ENCODE measurements around the gene PSMD9.

PSMD9 gene

GRCh38 chr12:121942145-121942718 lies 53.6 kb downstream of the PSMD9 start:
- TF ChIP-seq, protein P1, sequence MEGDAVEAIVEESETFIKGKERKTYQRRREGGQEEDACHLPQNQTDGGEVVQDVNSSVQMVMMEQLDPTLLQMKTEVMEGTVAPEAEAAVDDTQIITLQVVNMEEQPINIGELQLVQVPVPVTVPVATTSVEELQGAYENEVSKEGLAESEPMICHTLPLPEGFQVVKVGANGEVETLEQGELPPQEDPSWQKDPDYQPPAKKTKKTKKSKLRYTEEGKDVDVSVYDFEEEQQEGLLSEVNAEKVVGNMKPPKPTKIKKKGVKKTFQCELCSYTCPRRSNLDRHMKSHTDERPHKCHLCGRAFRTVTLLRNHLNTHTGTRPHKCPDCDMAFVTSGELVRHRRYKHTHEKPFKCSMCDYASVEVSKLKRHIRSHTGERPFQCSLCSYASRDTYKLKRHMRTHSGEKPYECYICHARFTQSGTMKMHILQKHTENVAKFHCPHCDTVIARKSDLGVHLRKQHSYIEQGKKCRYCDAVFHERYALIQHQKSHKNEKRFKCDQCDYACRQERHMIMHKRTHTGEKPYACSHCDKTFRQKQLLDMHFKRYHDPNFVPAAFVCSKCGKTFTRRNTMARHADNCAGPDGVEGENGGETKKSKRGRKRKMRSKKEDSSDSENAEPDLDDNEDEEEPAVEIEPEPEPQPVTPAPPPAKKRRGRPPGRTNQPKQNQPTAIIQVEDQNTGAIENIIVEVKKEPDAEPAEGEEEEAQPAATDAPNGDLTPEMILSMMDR (IDR thresholded peaks at IDR 0.05; ENCODE audit: low read depth, low read length): no peak
- Histone ChIP-seq H3K27me3 (ENCODE audit: insufficient read depth, low read depth, severe bottlenecking) (no peaks in the 10 kb centered on the region), H3K27ac (no peak overlapping the region), H3K4me3 (ENCODE audit: low read depth, low read length) (no peak overlapping the region), H3K36me3 (no peaks in the 10 kb centered on the region), H3K9me3 (ENCODE audit: severe bottlenecking) (peaks cover 2% of the 10 kb centered on the region)
- no peak for DNase-seq

DNA sequence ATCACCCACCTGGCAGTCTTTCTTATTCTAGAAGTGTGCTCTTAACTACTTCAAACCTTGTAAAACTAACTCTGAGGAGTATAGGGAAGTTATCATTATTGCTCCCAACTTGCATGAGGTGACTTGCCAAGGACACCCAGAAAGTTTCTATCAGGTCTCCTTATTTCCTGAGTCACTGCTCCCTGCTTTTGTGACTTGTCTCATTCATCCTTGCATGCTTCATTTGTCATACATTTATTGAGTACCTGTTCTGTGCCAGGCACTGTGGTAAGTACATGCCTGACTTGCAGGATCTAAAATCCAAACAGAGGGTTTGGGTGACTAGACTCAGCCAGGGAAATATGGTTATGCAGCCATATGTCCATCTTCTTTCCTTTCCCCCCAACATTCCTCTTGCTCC lies 55.3 kb downstream of the PSMD9 start:
- H3K27me3 ChIP-seq (ENCODE audit: insufficient read depth, low read depth, severe bottlenecking): no peaks in the 10 kb centered on the region
- H3K27ac ChIP-seq: no peak overlapping the region
- no peaks in the 10 kb centered on the region for H3K36me3 ChIP-seq
- TF ChIP-seq, protein P1 (IDR thresholded peaks at IDR 0.05; ENCODE audit: low read depth, low read length): no peak
- no peaks in the 10 kb centered on the region for H3K9me3 ChIP-seq (ENCODE audit: severe bottlenecking)
- no peak overlapping the region for H3K4me3 ChIP-seq (ENCODE audit: low read depth, low read length)
- DNase-seq: no peak

DNA sequence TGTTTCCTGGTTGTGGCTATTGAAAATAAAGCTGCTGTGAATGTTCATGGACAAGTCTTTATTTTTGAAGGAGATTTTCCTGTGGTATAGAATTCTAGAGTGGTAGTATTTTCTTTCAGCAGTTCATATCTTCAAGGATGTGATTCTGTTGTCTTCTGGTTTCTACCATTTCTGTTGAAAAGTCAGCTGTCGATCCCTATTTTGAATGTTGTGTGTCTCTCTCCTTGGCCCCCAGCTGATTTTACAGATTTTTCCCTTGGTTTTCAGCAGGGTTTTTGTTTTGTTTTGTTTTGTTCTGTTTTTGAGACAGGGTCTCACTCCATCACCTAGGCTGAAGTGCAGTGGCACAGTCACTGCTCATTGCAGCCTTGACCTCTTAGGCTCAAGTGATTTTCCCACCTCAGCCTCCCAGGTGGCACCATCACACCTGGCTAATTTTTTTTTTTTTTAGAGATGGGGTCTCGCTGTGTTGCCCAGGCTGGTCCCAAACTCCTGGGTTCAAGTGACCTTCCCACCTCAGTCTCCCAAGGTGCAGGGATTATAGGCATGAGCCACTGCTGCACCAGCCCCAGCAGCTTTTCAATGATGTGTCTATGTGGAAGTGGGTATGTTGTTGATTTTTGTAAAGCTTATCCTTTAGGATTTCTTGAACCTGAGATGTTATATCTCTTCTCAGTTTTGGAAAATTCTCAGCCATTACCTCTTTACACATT lies 57.9 kb downstream of the PSMD9 start:
- TF ChIP-seq, protein P1 (IDR thresholded peaks at IDR 0.05; ENCODE audit: low read depth, low read length): no peak
- no peaks in the 10 kb centered on the region for H3K36me3 ChIP-seq
- H3K27me3 ChIP-seq (ENCODE audit: insufficient read depth, low read depth, severe bottlenecking): no peaks in the 10 kb centered on the region
- no peak overlapping the region for H3K27ac ChIP-seq
- DNase-seq: no peak
- no peaks in the 10 kb centered on the region for H3K9me3 ChIP-seq (ENCODE audit: severe bottlenecking)
- no peak overlapping the region for H3K4me3 ChIP-seq (ENCODE audit: low read depth, low read length)

GRCh38 chr12:121947981-121948380 lies 59.4 kb downstream of the PSMD9 start:
- Histone ChIP-seq H3K27me3 (ENCODE audit: insufficient read depth, low read depth, severe bottlenecking) (no peaks in the 10 kb centered on the region), H3K4me3 (ENCODE audit: low read depth, low read length) (no peak overlapping the region), H3K9me3 (ENCODE audit: severe bottlenecking) (no peaks in the 10 kb centered on the region), H3K36me3 (no peaks in the 10 kb centered on the region), H3K27ac (no peak overlapping the region)
- no peak for DNase-seq
- TF ChIP-seq, protein P1 (IDR thresholded peaks at IDR 0.05; ENCODE audit: low read depth, low read length): no peak

GRCh38 chr12:121949648-121950397 lies 61.2 kb downstream of the PSMD9 start:
- Histone ChIP-seq H3K36me3 (no peaks in the 10 kb centered on the region), H3K9me3 (ENCODE audit: severe bottlenecking) (no peaks in the 10 kb centered on the region), H3K27ac (no peak overlapping the region), H3K4me3 (ENCODE audit: low read depth, low read length) (no peak overlapping the region), H3K27me3 (ENCODE audit: insufficient read depth, low read depth, severe bottlenecking) (no peaks in the 10 kb centered on the region)
- DNase-seq: no peak
- TF ChIP-seq, protein P1 (IDR thresholded peaks at IDR 0.05; ENCODE audit: low read depth, low read length): no peak

Data from WERI-Rb-1 (cell line).